Measurements from ENCODE around the gene SH2D1B. TPM values are rescaled to one million over a fixed set of nuclear protein-coding genes. Genes with fewer than 3 reads are reported as not detected.

The SH2D1B gene
- total RNA-seq, 6 donors from 2014 or later: 0.61 to 3.4 (median 1.1) TPM; not detected in 1

DNA sequence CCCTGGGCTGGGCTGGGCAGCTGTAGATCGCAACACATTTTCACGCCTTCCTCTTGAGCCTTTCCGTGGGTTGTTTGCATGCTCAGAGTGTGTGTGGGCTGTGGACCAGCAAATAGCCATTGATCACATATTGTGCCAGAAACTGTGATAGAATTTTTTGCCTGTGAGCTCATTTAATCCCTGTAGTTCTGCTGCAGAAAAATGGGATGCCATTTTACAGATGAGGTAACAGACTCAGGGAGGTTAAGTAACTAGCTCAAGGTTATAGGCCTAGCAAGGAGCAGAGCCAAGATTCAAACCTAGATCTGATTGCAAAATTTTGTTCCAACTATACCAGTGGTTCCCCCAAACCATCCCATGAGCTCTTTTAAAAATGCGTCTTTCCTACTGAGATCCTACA, 45.8 kb downstream of the SH2D1B start:
- 65 to 69% methylated on average over 4 of the region's 4 CpGs for WGBS, 2 donors
- Histone ChIP-seq H3K9me3 (no peaks in the 10 kb centered on the region), H3K36me3 (no peaks in the 10 kb centered on the region), H3K4me1 (no peaks in the 10 kb centered on the region), H3K27me3 (no peaks in the 10 kb centered on the region), H3K4me3 (no peak overlapping the region), H3K27ac (no peak overlapping the region)
- TF ChIP-seq EP300 (IDR thresholded peaks at IDR 0.05) (no peak), CTCF (IDR thresholded peaks at IDR 0.05) (no peak), POLR2AphosphoS5 (IDR thresholded peaks at IDR 0.05) (no peak), POLR2A (IDR thresholded peaks at IDR 0.05) (no peak)
- no peak for DNase-seq
- ATAC-seq (ENCODE audit: low FRiP score in 2 of 2): no peak

- H3K27ac ChIP-seq: no peak overlapping the region
- H3K4me3 ChIP-seq: no peak overlapping the region
- DNase-seq (peak in 1 of 2 donors; percentile 66), ATAC-seq (ENCODE audit: low FRiP score in 2 of 2) (no peak)
- H3K9me3 ChIP-seq: no peaks in the 10 kb centered on the region
- H3K27me3 ChIP-seq: no peaks in the 10 kb centered on the region
- TF ChIP-seq EP300 (IDR thresholded peaks at IDR 0.05): no peak
- TF ChIP-seq POLR2A (IDR thresholded peaks at IDR 0.05): no peak
- TF ChIP-seq CTCF (IDR thresholded peaks at IDR 0.05): no peak
- TF ChIP-seq POLR2AphosphoS5 (IDR thresholded peaks at IDR 0.05): no peak
- 84 to 89% methylated on average over 4 to 10 of the region's 10 CpGs for WGBS, 2 donors
- no peaks in the 10 kb centered on the region for H3K4me1 ChIP-seq
- H3K36me3 ChIP-seq: no peaks in the 10 kb centered on the region
Measured at GRCh38 chr1:162365284-162366020, 46.5 kb downstream of the SH2D1B start.

GRCh38 chr1:162364498-162364897, 47.4 kb downstream of the SH2D1B start:
- DNase-seq (no peak), ATAC-seq (ENCODE audit: low FRiP score in 2 of 2) (no peak)
- no peak overlapping the region for H3K4me3 ChIP-seq
- H3K27ac ChIP-seq: no peak overlapping the region
- TF ChIP-seq CTCF (IDR thresholded peaks at IDR 0.05): no peak
- no peak for TF ChIP-seq EP300 (IDR thresholded peaks at IDR 0.05)
- TF ChIP-seq POLR2A (IDR thresholded peaks at IDR 0.05): no peak
- TF ChIP-seq POLR2AphosphoS5 (IDR thresholded peaks at IDR 0.05): no peak
- no peaks in the 10 kb centered on the region for H3K36me3 ChIP-seq
- no peaks in the 10 kb centered on the region for H3K4me1 ChIP-seq
- H3K9me3 ChIP-seq: no peaks in the 10 kb centered on the region
- no peaks in the 10 kb centered on the region for H3K27me3 ChIP-seq
- WGBS, 2 donors: 90 to 100% methylated on average over 1 of the region's 1 CpG

- H3K27ac ChIP-seq: no peak overlapping the region
- no peaks in the 10 kb centered on the region for H3K36me3 ChIP-seq
- no peaks in the 10 kb centered on the region for H3K4me1 ChIP-seq
- no peak for TF ChIP-seq POLR2A (IDR thresholded peaks at IDR 0.05)
- TF ChIP-seq CTCF (IDR thresholded peaks at IDR 0.05): no peak
- no peaks in the 10 kb centered on the region for H3K27me3 ChIP-seq
- no peak overlapping the region for H3K4me3 ChIP-seq
- no peak for ATAC-seq (ENCODE audit: low FRiP score in 2 of 2)
- H3K9me3 ChIP-seq: no peaks in the 10 kb centered on the region
- DNase-seq: no peak
- 81 to 83% methylated on average over 3 of the region's 3 CpGs for WGBS, 2 donors
Measured at GRCh38 chr1:162363823-162364222, 48.1 kb downstream of the SH2D1B start.

GRCh38 chr1:162361349-162361748, 50.6 kb downstream of the SH2D1B start:
- no peaks in the 10 kb centered on the region for H3K27me3 ChIP-seq
- TF ChIP-seq POLR2AphosphoS5 (IDR thresholded peaks at IDR 0.05) (no peak), EP300 (IDR thresholded peaks at IDR 0.05) (no peak), CTCF (IDR thresholded peaks at IDR 0.05) (no peak), POLR2A (IDR thresholded peaks at IDR 0.05) (no peak)
- 89 to 91% methylated on average over 5 of the region's 5 CpGs for WGBS, 2 donors
- no peaks in the 10 kb centered on the region for H3K36me3 ChIP-seq
- ATAC-seq (ENCODE audit: low FRiP score in 2 of 2) (no peak), DNase-seq (no peak)
- no peaks in the 10 kb centered on the region for H3K9me3 ChIP-seq
- peaks cover 0 to 2% (median 0%) of the 10 kb centered on the region in 4 donors for H3K4me1 ChIP-seq
- no peak overlapping the region for H3K4me3 ChIP-seq
- no peak overlapping the region for H3K27ac ChIP-seq

Data from upper lobe of left lung (tissue), 6 donors.